Activated T-cell treated with anti-CD3 and anti-CD28 coated beads for 4 hours (primary cell): ENCODE measurements around the gene NCF4.

Experiments
- DNase-seq: peaks from one replicate; pipeline ENCODE4 v3.0.0-alpha.2; 2020

NCF4 gene

DNA sequence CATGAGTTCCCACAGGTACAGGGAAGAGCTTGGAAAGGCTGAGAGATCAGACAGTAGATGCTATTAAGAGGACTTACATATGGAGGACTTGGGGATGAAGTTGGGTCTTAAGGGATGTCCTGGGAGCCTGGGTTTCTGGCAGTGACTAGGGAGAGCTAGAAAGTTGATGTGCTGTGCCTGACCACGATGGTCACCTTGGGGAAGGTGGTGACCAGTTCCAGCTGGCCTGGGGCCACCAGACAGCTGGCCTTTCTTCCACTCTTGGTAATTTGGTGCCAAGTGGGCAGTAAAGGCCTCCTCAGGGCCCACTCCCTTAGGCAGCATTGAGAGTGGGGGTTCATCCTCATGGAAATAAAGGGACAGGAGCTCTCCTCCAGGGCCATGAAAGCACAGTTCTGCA, 38.7 kb downstream of the NCF4 start:
- DNase-seq: no peak

DNA sequence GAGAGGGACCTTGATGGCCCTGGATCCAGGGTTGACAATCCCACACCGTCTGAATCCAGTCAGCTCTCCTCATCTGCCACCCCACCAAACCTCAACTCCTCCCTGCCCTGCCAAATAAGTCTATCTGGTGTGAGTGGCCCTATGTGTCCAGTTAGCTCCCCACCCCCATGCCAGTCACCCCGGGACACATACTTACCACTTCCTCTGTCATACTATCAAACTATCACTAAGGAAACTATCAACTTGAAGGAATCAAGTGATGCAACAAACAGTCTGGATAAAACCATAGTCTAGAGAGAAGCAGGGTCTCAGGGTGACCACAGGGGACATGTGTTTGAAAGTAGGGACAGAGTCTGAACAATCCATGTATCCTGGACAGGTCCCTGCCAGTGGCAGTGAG, 39.4 kb downstream of the NCF4 start:
- no peak for DNase-seq

DNA sequence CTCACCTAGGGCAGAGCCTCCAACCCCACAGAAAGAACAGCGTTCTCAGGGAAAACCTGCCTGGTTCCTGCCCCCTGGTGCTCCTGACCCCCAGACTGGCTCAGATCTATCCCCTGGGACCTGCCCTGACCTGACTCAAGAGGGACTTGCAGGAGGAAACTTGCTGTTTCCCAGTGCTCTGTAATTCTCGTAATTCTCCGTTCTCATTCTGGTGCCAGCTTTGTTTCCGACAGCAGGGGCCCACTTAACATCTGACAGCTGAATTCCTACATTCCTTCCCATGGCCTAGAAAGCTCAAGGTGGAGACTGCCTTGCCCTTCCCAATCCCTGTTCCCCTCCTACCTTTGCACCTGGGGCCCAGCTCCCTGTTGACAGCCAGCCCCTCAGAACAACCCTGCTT, 40.1 kb downstream of the NCF4 start:
- DNase-seq: no peak

DNA sequence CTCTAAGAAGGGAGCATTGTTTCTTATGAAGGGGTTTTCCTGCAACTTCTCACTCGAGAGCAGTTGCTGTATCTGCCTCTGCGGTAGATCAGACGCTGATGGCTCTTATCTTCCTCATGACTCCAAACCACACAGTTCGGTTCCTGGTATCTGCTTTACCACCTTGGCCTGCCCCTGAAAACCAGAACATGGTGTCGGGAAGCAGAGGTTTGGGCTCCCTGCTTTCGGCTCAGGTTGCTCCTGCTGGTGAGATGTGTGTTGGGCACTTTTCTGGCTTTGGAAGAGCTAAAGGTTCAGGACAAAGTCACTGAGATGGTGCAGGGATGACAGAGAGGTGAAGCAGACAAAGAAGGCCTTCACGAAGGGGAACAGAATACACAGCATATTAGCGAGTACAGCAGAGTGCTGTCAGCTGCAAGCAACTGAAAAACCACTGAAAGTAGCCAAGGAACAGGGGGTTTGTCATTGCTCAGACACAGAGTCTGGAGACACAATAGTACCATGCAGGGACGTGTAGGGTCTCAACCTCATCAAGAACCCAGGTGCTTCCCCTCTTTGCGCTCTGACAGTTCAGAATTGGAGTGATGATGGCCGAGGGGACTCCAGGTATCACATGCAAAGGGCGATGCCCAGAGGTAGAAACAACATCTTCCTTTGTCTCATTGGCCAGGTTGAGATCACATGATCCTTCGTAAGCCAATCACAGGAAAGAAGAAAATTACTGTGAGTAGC, 40.8 kb downstream of the NCF4 start:
- no peak for DNase-seq

DNA sequence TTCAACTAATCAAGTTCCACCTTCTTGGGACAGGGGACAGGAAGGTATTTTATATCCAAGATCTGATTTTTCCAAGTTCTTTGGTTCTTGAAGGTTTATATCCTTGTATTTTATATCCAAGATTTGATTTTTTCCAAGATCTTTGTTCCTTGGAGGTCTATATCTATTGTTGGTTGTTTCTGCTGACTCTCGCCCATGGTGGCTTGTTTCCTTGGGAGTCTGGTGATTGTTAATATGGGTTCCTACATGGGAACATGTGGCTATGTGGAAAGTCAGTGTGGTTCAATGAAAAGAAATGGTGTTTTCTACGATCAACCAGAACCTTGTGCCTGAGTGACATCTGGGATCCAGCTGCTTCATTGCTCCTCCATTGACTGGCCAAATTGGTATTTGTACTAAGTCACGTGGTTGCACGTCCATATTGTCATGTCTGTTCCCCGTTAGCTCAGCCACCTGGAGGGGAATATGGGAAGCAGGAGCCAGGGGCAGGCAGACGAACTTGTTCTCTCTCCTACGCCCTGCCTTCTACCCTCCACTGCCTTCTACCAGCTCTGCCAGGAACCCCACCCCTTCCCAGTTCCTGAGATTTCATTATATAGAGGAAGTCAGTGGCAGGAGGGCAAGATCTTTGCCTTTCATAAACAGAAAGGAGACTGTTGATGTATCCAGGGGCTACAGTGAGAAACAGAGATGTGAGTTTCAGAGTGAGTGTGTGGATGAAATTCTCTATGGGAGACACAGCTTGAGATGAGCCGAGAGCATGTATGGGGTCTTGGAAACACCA, 41.5 kb downstream of the NCF4 start:
- no peak for DNase-seq

DNA sequence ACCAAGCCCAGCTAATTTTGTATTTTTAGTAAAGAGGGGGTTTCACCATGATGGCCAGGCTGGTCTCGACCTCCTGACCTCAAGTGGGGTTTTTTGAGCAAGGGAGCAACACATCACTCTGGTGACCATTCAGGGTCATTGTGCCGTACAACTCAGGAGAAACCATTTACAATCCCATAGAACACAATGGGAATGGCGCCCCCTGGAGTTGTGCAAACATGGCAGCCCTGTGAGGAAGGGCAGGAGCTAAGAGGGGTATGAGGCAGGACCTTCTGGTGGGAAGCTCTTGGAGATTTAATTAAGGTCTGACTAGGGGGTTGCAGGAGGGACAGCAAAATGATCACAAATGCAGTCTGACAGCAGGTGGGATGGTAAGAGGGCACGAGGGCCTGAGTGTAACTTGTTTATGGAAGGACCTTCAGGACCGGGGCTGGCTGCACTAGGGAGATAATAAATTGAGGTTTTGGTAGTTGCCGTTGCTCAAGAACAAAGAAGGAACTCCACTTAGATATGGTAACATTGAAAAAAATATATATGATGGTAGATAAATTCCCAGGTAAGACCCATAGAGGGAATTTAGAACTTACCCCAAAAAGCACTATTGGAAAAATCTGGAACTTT, 43.6 kb downstream of the NCF4 start:
- no peak for DNase-seq

DNA sequence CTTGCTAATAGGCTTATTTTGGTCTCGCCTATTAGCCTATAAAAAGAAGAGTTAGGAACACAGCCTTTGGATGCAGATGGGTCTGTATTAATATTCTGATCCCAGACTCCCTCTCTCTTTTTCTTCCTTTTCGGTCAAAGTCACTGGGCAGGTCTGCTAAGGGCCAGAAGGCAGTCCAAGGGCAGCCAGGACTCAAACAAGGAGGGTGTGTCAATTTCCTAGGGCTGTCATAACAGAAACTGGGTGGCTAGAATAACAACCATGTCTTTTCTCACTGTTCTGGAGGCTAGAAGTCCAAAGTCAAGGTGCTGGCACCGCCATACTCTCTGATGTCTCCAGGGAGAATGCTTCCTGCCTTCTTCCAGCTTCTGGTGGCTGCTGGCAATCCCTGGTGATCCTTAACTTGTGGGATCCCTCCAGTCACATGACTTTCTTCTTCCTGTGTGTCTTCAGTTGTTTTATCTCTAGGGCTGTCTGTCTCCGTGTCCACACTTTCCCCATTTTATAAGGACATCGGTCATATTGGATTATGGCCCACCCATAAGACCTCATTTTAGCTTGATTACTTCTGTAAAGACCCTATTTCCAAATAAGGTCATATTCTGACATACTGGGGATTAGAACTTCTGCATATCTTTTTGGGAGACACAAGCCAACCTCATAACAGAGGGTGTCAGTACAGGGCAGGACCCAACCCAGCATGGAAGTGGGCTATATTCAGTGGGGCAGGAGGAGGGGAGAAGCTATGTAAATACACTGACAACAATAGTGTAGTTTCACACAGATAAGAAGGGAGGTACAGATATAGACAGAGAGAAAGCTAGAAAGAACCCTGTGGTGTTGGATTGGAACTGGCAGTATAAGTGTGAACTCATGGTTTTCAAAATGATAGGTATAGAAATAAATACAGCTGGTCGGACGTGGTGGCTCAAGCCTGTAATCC, 46.7 kb downstream of the NCF4 start:
- no peak for DNase-seq

DNA sequence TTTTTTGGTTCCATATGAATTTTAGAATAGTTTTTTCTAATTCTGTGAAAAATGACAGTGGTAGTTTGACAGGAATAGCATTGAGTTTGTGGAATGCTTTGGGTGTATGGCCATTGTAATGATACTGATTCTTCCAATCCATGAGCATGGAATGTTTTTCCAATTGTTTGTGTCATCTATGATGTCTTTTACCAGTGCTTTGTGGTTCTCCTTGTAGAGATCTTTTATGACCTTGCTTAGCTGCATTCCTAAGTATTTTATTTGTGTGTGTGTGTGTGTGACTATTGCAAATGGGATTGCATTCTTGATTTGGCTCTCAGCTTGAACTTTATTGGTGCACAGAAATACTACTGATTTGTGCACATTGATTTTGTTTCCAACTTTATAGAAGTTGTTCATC, 49.7 kb downstream of the NCF4 start:
- no peak for DNase-seq

DNA sequence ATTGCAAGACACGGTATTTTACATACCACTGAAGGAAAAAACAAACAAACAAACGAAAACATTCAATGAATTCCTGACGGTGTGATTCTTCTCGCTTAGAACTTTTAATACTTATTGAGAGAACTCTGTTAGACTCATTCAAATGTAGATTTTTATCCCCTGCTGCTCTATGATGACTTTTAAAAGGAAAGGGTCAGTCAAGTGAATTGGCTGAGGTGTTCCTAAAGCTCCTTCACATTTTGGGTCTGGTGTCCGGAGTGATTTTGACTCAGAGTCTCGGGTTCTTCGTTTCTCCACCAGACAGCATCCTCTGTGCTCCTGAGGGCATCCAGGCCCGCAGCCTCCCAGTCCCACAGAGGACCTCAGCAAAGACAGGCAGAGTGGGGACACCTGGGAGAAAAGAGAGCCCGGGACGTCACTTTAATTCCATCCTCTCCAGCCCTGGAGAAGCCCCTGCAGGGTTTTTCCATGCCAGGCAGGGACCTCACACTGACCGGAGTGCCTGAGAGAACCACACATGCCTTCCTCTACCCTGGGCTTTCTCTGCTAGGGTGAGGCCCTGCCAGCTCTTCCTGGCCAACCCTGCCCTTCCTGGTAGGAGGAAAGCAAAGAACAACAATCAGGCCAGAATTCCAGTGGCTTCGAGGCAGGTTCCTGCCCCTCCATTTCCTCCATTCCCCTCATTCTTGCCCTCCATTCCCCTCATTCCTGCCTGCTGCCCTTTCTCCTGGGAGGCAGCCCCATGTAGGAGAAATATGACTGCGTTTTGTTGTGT, 51.3 kb downstream of the NCF4 start:
- DNase-seq: no peak

DNA sequence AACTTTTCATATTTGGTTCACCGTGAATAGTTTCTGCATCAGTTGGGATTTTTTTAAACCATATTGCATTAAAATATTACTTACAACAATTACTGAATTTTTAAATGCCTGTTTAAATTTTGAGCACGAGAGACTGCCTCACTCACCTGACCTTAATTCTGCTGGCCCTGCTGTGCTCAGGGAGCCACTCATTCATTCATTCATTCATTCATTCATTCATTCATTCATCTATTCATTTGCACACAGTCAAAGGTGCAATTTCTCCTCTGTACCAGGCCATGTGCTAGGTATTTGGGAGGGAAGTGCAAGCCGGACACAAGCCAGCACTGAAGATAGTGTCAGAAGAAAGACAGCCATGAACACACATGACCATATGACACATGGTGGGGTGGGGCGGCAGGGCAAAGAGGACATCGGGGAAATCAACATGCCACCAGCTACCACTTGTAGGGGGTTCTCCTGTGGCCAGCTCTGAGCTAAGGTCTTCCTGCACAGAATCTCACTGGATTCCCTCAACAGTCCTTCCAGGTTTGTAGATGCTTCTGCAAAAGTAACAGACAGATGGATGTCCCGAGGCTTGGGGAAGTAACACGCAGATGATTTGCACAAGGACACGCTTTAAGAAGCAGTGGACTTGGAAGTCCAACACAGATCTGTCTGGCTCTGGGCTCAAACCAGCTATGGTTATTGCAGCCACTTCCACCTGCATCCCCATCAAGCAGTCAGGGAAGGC, 52.1 kb downstream of the NCF4 start:
- no peak for DNase-seq

DNA sequence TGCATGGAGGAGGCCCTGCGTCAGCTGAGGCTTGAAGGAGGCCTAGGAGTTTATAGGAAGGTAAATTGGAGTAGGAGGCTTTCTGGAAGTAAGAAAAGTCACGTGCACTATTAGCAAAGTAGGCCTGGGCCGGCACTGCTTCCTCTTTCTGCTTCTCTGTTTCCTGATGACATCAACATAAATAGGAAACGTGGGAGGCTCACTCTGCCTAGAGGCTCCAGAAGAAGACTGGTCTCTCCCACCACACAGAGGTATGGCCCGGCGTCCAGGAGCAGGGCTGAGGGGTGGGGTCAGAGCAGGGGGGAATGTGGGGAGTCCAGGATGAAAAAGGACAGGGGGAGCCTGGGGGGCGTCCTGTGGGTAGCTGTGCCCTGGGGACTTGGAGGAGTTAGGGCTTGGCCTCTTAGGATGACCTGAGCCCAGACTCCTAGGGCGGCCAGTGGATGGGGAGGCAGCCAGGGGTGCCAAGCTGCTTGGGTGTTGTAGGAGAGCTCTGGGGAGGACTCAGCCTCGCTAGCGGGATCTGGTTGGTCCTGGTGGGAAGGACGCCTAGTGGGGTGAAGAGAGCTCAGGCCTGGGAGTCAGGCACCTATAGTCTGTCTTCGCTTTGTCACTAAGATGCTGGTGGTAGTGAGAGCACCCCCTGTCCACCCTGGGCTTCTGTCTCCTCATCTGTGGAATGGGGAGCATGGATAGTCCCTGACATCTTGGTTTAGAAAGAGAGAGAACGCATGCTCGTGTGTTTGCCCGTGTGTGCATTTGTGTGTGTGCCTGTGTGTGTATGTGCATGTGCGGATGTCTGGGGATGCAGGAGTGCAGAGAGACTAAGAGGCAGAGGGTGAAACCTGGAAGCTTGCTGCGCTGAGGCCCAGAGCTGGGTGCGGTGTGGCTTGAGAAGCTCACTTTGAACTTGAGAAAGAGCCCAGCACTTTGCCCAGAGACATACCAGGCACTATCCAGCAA, 52.9 kb downstream of the NCF4 start, which contains the start of gene CSF2RB:
Gene CSF2RB (plus strand): TSS at position 202 of the 963 bp plus-strand sequence. CDS start 8,580 bp downstream, outside the sequence.
- no peak for DNase-seq

DNA sequence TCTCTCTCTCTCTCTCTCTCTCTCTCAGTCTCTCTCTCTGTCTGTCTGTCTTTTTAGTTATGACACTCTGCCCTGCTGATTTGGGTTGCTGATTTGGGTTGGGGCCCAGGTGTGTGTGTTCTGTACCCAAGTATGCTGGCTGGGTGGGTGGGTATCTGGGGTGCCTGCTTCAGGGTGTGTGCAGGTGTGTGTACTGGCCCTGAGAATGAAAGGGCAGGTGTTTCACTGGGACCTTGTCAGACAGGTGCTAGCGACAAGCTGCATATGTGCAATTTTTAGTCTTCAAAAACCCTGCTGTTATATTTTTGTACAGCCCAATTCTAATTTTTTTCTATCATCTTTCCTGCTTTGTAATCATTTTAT, 53.6 kb downstream of the NCF4 start:
- no peak for DNase-seq

DNA sequence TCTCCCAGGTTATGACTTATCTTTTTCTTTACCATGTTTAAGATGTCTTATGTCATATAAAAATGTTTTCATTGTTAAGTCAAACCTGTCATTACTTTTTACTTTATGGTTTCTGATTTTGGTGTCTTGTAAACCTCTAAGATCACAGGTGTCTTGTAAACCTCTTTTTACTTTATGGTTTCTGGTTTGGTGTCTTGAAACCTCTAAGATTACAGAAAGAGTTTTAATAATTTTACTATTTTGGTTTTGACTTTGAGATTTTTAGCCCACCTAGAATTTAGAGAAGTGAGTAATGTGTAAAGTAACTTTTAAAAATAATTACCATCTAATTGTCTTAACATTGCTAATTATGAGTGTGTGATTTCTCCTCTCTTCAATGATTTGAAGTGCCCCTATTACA, 55.2 kb downstream of the NCF4 start:
- DNase-seq: no peak

DNA sequence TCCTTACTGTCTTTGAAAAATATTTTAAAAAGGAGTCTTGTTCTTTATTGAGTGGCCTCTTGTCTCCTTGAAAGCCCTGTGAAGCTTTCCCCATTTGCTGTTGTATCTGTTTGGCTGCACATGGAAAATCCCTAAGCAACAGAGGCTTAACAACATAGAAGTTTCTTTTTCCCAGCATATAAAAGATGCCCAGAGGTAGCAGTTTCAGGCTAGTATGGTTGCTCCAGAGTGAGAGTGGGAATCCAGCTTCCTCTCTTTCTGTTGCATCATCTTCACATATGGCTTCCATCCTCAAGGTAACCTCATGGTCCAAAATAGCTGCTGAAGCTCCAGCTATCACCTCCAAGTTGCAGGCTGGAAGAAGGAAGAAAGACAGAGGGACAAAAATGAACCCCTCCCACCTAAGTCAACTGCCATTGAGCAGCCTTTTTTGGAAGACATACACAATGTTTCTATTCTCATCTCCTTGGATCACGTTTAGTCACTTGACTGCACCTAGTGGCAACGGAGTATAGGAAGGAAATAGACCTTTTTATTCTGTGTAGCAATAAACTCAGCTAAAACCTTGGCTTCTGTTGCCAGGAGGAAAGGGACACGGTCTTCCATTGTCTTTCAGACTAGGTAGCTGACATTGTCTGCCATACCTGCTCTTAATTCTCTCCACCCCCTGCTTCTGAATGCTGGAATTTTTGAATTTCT, 57.9 kb downstream of the NCF4 start:
- no peak for DNase-seq

DNA sequence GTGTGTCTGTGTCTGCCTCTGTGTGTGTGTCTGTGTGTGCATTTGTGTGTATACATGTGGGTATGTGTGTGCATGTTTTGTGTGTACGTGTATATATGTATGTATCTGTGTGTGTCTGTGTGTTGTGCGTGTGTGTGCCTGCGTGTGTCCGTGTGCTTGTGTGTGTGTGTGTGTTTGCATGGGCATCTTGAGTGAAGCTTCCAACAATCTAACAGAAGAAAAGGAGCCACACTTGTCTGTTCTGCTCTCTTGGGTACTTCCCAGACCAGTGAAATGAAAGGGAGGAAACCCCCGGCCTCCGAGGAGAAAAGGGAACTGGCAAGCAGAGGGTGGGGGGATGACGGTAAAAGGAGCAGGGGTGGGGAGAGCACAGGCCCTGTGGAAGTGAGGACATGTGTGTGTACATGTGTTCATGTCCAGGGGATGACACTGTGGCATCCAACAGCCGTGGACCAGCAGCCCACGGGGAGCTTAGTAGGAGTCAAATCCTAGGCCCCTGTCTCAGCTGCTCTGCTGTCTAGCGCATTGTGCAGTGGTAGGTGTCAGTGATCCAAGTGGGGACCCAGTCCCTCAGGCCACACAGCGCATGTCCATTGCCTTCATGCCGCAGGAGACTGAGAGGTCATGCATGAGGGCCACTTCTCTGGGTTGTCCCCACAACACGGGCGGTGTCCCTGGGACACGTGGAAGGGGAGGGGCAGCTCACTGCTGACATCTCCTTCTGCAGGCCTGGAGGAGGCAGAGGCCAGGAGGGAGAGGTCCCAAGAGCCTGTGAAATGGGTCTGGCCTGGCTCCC, 60.7 kb downstream of the NCF4 start:
- no peak for DNase-seq

DNA sequence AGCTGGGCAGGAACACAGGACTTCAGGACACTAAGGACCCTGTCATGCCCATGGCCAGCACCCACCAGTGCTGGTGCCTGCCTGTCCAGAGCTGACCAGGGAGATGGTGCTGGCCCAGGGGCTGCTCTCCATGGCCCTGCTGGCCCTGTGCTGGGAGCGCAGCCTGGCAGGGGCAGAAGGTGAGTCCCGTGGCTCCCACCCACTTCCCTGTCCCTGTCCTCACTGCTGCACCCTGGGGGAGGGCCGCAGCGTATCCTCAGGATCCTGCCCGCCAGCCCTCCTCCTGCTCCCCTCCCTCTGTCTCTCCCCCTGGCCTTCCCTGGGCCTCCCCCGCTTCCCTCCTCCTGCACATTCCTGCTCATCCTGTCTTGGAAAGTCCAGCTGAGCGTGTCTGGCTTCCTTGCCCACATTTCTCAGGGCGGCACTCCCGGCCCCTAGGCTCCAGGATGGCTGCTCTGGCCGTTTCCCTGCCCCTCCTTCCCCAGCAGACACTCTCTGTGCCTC, 61.4 kb downstream of the NCF4 start:
- DNase-seq: no peak

DNA sequence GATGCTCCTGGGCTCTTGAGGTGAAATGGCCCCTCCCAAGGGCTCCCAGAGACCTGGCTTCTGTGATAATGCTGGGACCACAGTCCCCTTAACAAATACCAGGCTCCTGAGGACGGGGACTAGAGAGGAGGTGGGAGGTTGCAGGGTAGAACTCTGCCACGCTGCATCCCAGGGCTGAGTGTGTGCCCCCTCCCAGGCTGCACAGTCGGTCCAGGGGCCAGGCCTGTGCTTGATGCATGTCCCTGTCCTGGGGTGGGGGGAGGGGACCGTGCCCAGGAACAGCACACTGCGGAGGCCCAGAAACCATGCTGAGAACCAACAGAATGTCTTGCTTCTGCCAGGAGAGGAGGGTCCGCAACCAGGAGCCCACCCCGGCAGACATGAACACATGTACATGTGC, 61.9 kb downstream of the NCF4 start:
- no peak for DNase-seq

DNA sequence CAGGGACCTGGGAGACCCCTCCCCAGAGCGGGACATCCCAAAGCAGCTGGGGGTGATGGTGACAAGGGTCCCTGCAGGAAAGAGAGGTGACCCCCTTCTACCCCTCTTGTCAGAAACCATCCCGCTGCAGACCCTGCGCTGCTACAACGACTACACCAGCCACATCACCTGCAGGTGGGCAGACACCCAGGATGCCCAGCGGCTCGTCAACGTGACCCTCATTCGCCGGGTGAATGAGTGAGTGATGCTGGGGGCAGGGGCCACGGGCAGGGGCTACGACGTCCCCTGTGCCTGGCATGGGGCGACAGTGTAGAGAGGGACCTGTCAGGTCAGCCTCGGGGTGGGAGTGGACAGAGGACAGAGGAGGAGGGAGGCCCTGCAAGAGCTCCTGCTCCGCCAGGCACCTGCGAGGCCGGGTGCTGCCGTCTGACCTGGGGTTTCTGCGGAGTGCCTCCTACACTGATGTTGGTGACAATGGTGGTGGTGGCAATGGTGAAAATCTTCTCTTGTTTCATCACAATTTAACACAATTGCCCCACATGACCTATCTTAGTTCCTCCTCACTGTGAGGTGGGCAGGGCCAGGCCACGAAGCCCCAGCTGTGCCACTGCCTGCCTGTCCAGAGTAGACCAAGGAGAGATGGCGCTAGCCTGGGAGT, 62.5 kb downstream of the NCF4 start:
- no peak for DNase-seq
